H1 (cell line): ENCODE results near the gene EPHB6. TPM values are rescaled to one million over a fixed set of nuclear protein-coding genes. Genes with fewer than 3 reads are reported as not detected.

ENCODE experiments used
- CTCF ChIA-PET: fragments of 300-600 bp; sonication (Branson Sonifier 250); formaldehyde crosslinking; loops from one replicate; lab custom pipeline; 2021; ENCODE audit not compliant: partially characterized antibody; lab: Charles Lee
- POLR2A ChIA-PET: fragments of 300-600 bp; sonication (Branson Sonifier 250); formaldehyde crosslinking; loops from one replicate; lab custom pipeline; 2021; ENCODE audit warnings: inconsistent platforms; ENCODE audit not compliant: partially characterized antibody; lab: Charles Lee
- DNase-seq, 2 experiments: peaks; one replicate each; pipeline versions ENCODE4 v3.0.0 to v3.0.0-alpha.2; 2010 to 2022; ENCODE audit warnings: low spot score in 2 of 2, low read depth in 1 of 2, mixed read lengths in 1 of 2
- FAIRE-seq: peaks from 2 replicates; lab custom pipeline; 2011; peaks lifted over from hg19 to GRCh38; lab: Jason Lieb, UNC
- H2AFZ ChIP-seq: 2 replicates; pipeline ENCODE4 v1.8.1; 2012; ENCODE audit warnings: low read length, inconsistent platforms
- H2AK5ac ChIP-seq: 2 replicates; pipeline ENCODE4 v1.6.1; 2013; ENCODE audit warnings: low read depth, low read length
- H2BK120ac ChIP-seq: replicated peaks from 2 replicates; pipeline ENCODE3; 2013; ENCODE audit warnings: low read depth, low read length, inconsistent platforms
- H2BK12ac ChIP-seq: 2 replicates; pipeline ENCODE4 v1.6.1; 2013; ENCODE audit warnings: low read depth, low read length
- H2BK15ac ChIP-seq: 2 replicates; pipeline ENCODE4 v1.6.1; 2013; ENCODE audit warnings: low read length
- H2BK20ac ChIP-seq: 2 replicates; pipeline ENCODE4 v1.6.1; 2013; ENCODE audit warnings: low read length
- H2BK5ac ChIP-seq: 2 replicates; pipeline ENCODE4 v1.6.1; 2013; ENCODE audit warnings: low read depth, low read length
- H3K14ac ChIP-seq: 2 replicates; pipeline ENCODE4 v1.6.1; 2013; ENCODE audit warnings: inconsistent platforms; ENCODE audit not compliant: insufficient read length
- H3K18ac ChIP-seq: 2 replicates; pipeline ENCODE4 v1.6.1; 2013; ENCODE audit warnings: low read length; ENCODE audit errors: extremely low read depth
- H3K23ac ChIP-seq: 2 replicates; pipeline ENCODE4 v1.6.1; 2013; ENCODE audit warnings: inconsistent platforms; ENCODE audit not compliant: insufficient read length
- H3K23me2 ChIP-seq: 2 replicates; pipeline ENCODE4 v1.6.1; 2013; ENCODE audit warnings: low read depth, low read length
- H3K27ac ChIP-seq: 2 replicates; pipeline ENCODE4 v1.6.1; 2011; ENCODE audit warnings: low read depth, low read length, inconsistent platforms
- H3K27me3 ChIP-seq, 4 experiments: replicated peaks in 1 of 4; 1 replicate in 1 of 4; 2 replicates in 3 of 4; pipeline versions ENCODE4 v1.6.1 to v1.8.1; 2011 to 2013; ENCODE audit warnings: low read length in 3 of 4, mild to moderate bottlenecking in 3 of 4, inconsistent platforms in 2 of 4, mixed read lengths in 2 of 4, moderate library complexity in 1 of 4; ENCODE audit not compliant: control insufficient read depth in 3 of 4, insufficient read depth in 3 of 4; ENCODE audit errors: extremely low read depth in 1 of 4
- H3K36me3 ChIP-seq, 4 experiments: 2 replicates each; pipeline versions ENCODE4 v1.6.1 to v1.8.1; 2011 to 2013; ENCODE audit warnings: mild to moderate bottlenecking in 4 of 4, low read length in 3 of 4, moderate library complexity in 2 of 4, control low read depth in 1 of 4, inconsistent platforms in 1 of 4; ENCODE audit not compliant: insufficient read depth in 4 of 4, control insufficient read depth in 2 of 4
- H3K4ac ChIP-seq: replicated peaks from 2 replicates; pipeline ENCODE3; 2013; ENCODE audit warnings: low read length, low read depth, mixed read lengths, inconsistent platforms; ENCODE audit not compliant: insufficient read length
- H3K4me1 ChIP-seq, 4 experiments: replicated peaks in 1 of 4; 1 replicate in 1 of 4; 2 replicates in 3 of 4; pipeline versions ENCODE4 v1.6.1 to v1.8.1; 2011 to 2013; ENCODE audit warnings: low read length in 3 of 4, inconsistent platforms in 2 of 4, mixed read lengths in 1 of 4; ENCODE audit not compliant: insufficient read depth in 4 of 4, control insufficient read depth in 3 of 4
- H3K4me2 ChIP-seq, 2 experiments: 2 replicates each; pipeline versions ENCODE4 v1.6.1 to v1.8.1; 2011 to 2013; ENCODE audit warnings: low read depth in 2 of 2, low read length in 2 of 2, control low read depth in 1 of 2, inconsistent platforms in 1 of 2, mild to moderate bottlenecking in 1 of 2; ENCODE audit not compliant: insufficient read depth in 1 of 2
- H3K4me3 ChIP-seq, 4 experiments: fragments of 200-600, 300-600 bp in 1 of 4; sonication (generic), shearing (Covaris generic), sonication (Bioruptor Twin) in 1 of 4; 2 replicates each; pipeline versions ENCODE4 v1.5.1 to v1.8.1; 2011 to 2016; ENCODE audit warnings: low read length in 4 of 4, low read depth in 3 of 4, control low read depth in 2 of 4, inconsistent platforms in 2 of 4, mild to moderate bottlenecking in 2 of 4, mixed read lengths in 1 of 4, moderate library complexity in 1 of 4; ENCODE audit not compliant: insufficient read depth in 2 of 4; ENCODE audit errors: extremely low read depth in 1 of 4
- H3K56ac ChIP-seq: replicated peaks from 2 replicates; pipeline ENCODE3; 2013; ENCODE audit warnings: low read depth, mild to moderate bottlenecking, mixed read lengths, low read length, inconsistent platforms; ENCODE audit not compliant: insufficient read length
- H3K79me1 ChIP-seq: 2 replicates; pipeline ENCODE4 v1.6.1; 2013; ENCODE audit warnings: low read depth, low read length, control low read depth
- H3K79me2 ChIP-seq, 2 experiments: 2 replicates each; pipeline versions ENCODE4 v1.6.1 to v1.8.1; 2012 to 2013; ENCODE audit warnings: low read length in 2 of 2, mild to moderate bottlenecking in 2 of 2, inconsistent platforms in 1 of 2; ENCODE audit not compliant: insufficient read depth in 2 of 2, control insufficient read depth in 1 of 2
- H3K9ac ChIP-seq, 4 experiments: replicated peaks in 1 of 4; 1 replicate in 1 of 4; 2 replicates in 3 of 4; pipeline versions ENCODE4 v1.6.1 to v1.8.1; 2011 to 2013; ENCODE audit warnings: low read depth in 3 of 4, low read length in 3 of 4, control low read depth in 2 of 4, mild to moderate bottlenecking in 2 of 4, moderate library complexity in 2 of 4, inconsistent platforms in 1 of 4; ENCODE audit errors: extremely low read depth in 1 of 4
- H3K9me3 ChIP-seq, 2 experiments: 2 replicates each; pipeline versions ENCODE4 v1.6.1 to v1.8.1; 2012 to 2013; ENCODE audit warnings: mild to moderate bottlenecking in 2 of 2, moderate library complexity in 2 of 2, control low read depth in 1 of 2, inconsistent platforms in 1 of 2, low read depth in 1 of 2, low read length in 1 of 2, mixed read lengths in 1 of 2; ENCODE audit not compliant: insufficient read depth in 2 of 2
- H4K20me1 ChIP-seq, 2 experiments: replicated peaks in 1 of 2; 2 replicates each; pipeline versions ENCODE3 to v1.8.1; 2011 to 2013; ENCODE audit warnings: inconsistent platforms in 2 of 2, low read length in 2 of 2, mild to moderate bottlenecking in 1 of 2; ENCODE audit not compliant: insufficient read depth in 2 of 2, control insufficient read depth in 1 of 2
- H4K5ac ChIP-seq: 2 replicates; pipeline ENCODE4 v1.6.1; 2013; ENCODE audit warnings: low read length, low read depth, mixed read lengths, inconsistent platforms; ENCODE audit not compliant: insufficient read length
- H4K8ac ChIP-seq: 2 replicates; pipeline ENCODE4 v1.8.0; 2013; ENCODE audit warnings: mild to moderate bottlenecking, moderate library complexity, low read length, inconsistent platforms; ENCODE audit not compliant: insufficient read depth; ENCODE audit errors: extremely low read depth
- H4K91ac ChIP-seq: replicated peaks from 2 replicates; pipeline ENCODE3; 2013; ENCODE audit warnings: low read length, mixed read lengths, inconsistent platforms; ENCODE audit not compliant: insufficient read length
- BACH1 ChIP-seq: IDR thresholded peaks from 2 replicates; pipeline ENCODE4 v1.6.1; 2012; ENCODE audit warnings: low read length, improper control_type of control experiment
- CBX8 ChIP-seq: fragments of 300-800, 300-1000 bp; sonication (generic); IDR thresholded peaks from 2 replicates; pipeline ENCODE4 v1.7.1; 2016; ENCODE audit warnings: low read depth, low read length, borderline replicate concordance
- CREB1 ChIP-seq: IDR thresholded peaks from 2 replicates; pipeline ENCODE4 v1.6.1; 2012; ENCODE audit warnings: inconsistent platforms
- CTBP2 ChIP-seq: IDR thresholded peaks from 2 replicates; pipeline ENCODE4 v1.7.0; 2011; ENCODE audit warnings: borderline replicate concordance, mild to moderate bottlenecking, moderate library complexity, mixed read lengths, low read length; ENCODE audit not compliant: insufficient read depth, insufficient read length
- JUN ChIP-seq: IDR thresholded peaks from 2 replicates; pipeline ENCODE4 v1.6.1; 2011; ENCODE audit warnings: low read depth, mild to moderate bottlenecking, improper control_type of control experiment, low read length
- JUND ChIP-seq: IDR thresholded peaks from 2 replicates; pipeline ENCODE4 v1.6.1; 2011; ENCODE audit warnings: mild to moderate bottlenecking, improper control_type of control experiment, low read length
- MAFK ChIP-seq: IDR thresholded peaks from 2 replicates; pipeline ENCODE4 v1.6.1; 2012; ENCODE audit warnings: low read depth, mild to moderate bottlenecking, improper control_type of control experiment, low read length
- TAF1 ChIP-seq: IDR thresholded peaks from 2 replicates; pipeline ENCODE4 v1.6.1; 2011; ENCODE audit warnings: mild to moderate bottlenecking, low read depth, low read length
- TCF12 ChIP-seq: IDR thresholded peaks from 2 replicates; pipeline ENCODE4 v1.6.1; 2011; ENCODE audit warnings: low read depth, mild to moderate bottlenecking, low read length
- TEAD4 ChIP-seq: IDR thresholded peaks from 2 replicates; pipeline ENCODE4 v1.6.1; 2012; ENCODE audit warnings: low read depth, low read length, inconsistent platforms, mixed read lengths
- YY1 ChIP-seq: IDR thresholded peaks from 2 replicates; pipeline ENCODE4 v1.6.1; 2011; ENCODE audit warnings: low read depth, mild to moderate bottlenecking, low read length
- WGBS, 2 experiments: shearing (Covaris generic) in 1 of 2; methylation state at CpG; one replicate each; pipeline versions ENCODE4 v1.1.6 to v1.1.7; 2013 to 2015; ENCODE audit warnings: low lambda C conversion rate in 2 of 2, mixed read lengths in 2 of 2, inconsistent platforms in 1 of 2, low coverage in 1 of 2, missing lambda C conversion rate in 1 of 2; ENCODE audit not compliant: insufficient replicate concordance in 2 of 2, insufficient coverage in 1 of 2, insufficient read length in 1 of 2; ENCODE audit errors: extremely low coverage in 1 of 2, missing lambda C conversion rate in 1 of 2; 5-methylcytosine and 5-hydroxymethylcytosine counted together
- polyA plus RNA-seq, 7 experiments: library from polyadenylated mRNA; depleted of rRNA in 3 of 7; stranded (reverse) in 5 of 7; unstranded in 2 of 7; fragments of >200 nt in 5 of 7; fragments of 200-250 nt in 2 of 7; gene quantifications; 1 replicate in 5 of 7; 2 replicates in 1 of 7; 4 replicates in 1 of 7; pipeline versions ENCODE4 v1.2.1 to v1.2.3, GENCODE V29; 2011 to 2013; ENCODE audit warnings: missing spikeins in 2 of 7, mixed read lengths in 2 of 7
- total RNA-seq: library from RNA; stranded (reverse); fragmentation: NEBNext Ultra II Directional; extraction: Animal tissue kit (Norgen Biotek cat#: 25700); gene quantifications from 2 replicates; pipeline ENCODE4 v1.2.1, GENCODE V29; 2021

Gene EPHB6
- total and polyA plus RNA-seq, 2 of the 8 experiments (the other 6 are each of a cell fraction or from before 2014, with no cell fraction given) = 19.7 TPM

GRCh38 chr7:142874409-142874808, 19.5 kb downstream of the EPHB6 start:
- H3K56ac ChIP-seq = no peak overlapping the region
- H3K36me3 ChIP-seq = no peaks in the 10 kb centered on the region
- H2AK5ac ChIP-seq = no peak overlapping the region
- no peak overlapping the region for H2BK5ac ChIP-seq
- H3K23ac ChIP-seq = no peak overlapping the region
- no peaks in the 10 kb centered on the region; a peak in 1 of 7 replicates for H3K4me1 ChIP-seq
- FAIRE-seq (no peak), DNase-seq (no peak)
- 84% methylated on average over 6 of the region's 7 CpGs; no CpG with 5 or more reads in 1 of the 2 experiments for WGBS, 2 experiments
- H3K4me2 ChIP-seq = no peak overlapping the region
- TF ChIP-seq TEAD4 = no peak
- no peak for TF ChIP-seq MAFK
- no peak for TF ChIP-seq TAF1
- no peak for TF ChIP-seq CREB1
- no peak for TF ChIP-seq JUN
- TF ChIP-seq YY1 = no peak
- no peak for TF ChIP-seq CBX8
- no peak for TF ChIP-seq JUND
- no peak for TF ChIP-seq TCF12
- no peak for TF ChIP-seq BACH1
- TF ChIP-seq CTBP2 = no peak
- H3K27me3 ChIP-seq = no peaks in the 10 kb centered on the region; a peak in 1 of 7 replicates
- no peak overlapping the region for H4K5ac ChIP-seq
- H4K91ac ChIP-seq = no peak overlapping the region
- no peak overlapping the region for H2BK12ac ChIP-seq
- H3K14ac ChIP-seq = no peak overlapping the region
- H2BK20ac ChIP-seq = no peak overlapping the region
- H2BK15ac ChIP-seq = no peak overlapping the region
- H3K79me2 ChIP-seq = no peaks in the 10 kb centered on the region
- H2BK120ac ChIP-seq = no peak overlapping the region
- no peak overlapping the region for H2AFZ ChIP-seq
- no peak overlapping the region for H3K18ac ChIP-seq
- no peak overlapping the region for H3K9ac ChIP-seq
- H3K4me3 ChIP-seq = no peak overlapping the region
- no peaks in the 10 kb centered on the region for H3K23me2 ChIP-seq
- no peaks in the 10 kb centered on the region for H3K9me3 ChIP-seq
- no peaks in the 10 kb centered on the region; the same call in 1 of the 2 replicates for H3K79me1 ChIP-seq
- H3K27ac ChIP-seq = no peak overlapping the region
- ChIA-PET CTCF (interaction anchor here (0.9 to 13.9 kb wide), 12 partner anchors 12 to 351 kb away, joined by 3 to 332 read pairs (median 10); partner anchors contain the start of gene EPHB6), POLR2A (no interaction called here)
- H4K20me1 ChIP-seq = no peaks in the 10 kb centered on the region
- no peak overlapping the region for H3K4ac ChIP-seq
- no peak overlapping the region for H4K8ac ChIP-seq
